GM19463 (cell line): Measurements from ENCODE around the gene ANKRD65.
"Not testable (repeated sequence)": the region's sequence is repeated elsewhere in the genome, so short reads cannot be mapped to it uniquely, and the experiment has no call there.

Experiments
- ATAC-seq: cut with Tn5 transposase; IDR thresholded peaks from one replicate; pipeline ENCODE4 v1.9.1; 2021; ENCODE audit warnings: mild to moderate bottlenecking, moderate library complexity; ENCODE audit not compliant: unreplicated experiment

The ANKRD65 gene

GRCh38 chr1:1373815-1374588 lies 47.1 kb downstream of the ANKRD65 start:
- ATAC-seq = no peak

- ATAC-seq = no peak
Observed at GRCh38 chr1:1373051-1373814, 47.8 kb downstream of the ANKRD65 start.

- no peak for ATAC-seq
Observed at GRCh38 chr1:1371746-1372711, 49.0 kb downstream of the ANKRD65 start.

GRCh38 chr1:1371364-1371745 lies 49.7 kb downstream of the ANKRD65 start:
- no peak for ATAC-seq

- no peak for ATAC-seq
Observed at GRCh38 chr1:1370771-1371300, 50.2 kb downstream of the ANKRD65 start.

- ATAC-seq = not testable (repeated sequence)
Observed at GRCh38 chr1:1370094-1370493, 51.0 kb downstream of the ANKRD65 start.
